Esophagus squamous epithelium (tissue), 5 donors: ENCODE data around the gene COL6A2. TPM values are rescaled to one million over a fixed set of nuclear protein-coding genes. Genes with fewer than 3 reads are reported as not detected.
"Not testable (repeated sequence)": the region's sequence is repeated elsewhere in the genome, so short reads cannot be mapped to it uniquely, and the experiment has no call there.

ENCODE experiments used
- DNase-seq: peaks from one replicate; lab custom pipeline; 2025; lab: John Stamatoyannopoulos, UW
- H3K27ac ChIP-seq, 4 donors: fragments of 200-600 bp; sonication (generic); one replicate each; pipeline ENCODE4 v1.5.1; 2016 to 2019; ENCODE audit warnings: mild to moderate bottlenecking in 1 of 4
- H3K27me3 ChIP-seq, 4 donors: fragments of 200-600 bp; sonication (generic); 1 replicate in 3 of 4; 2 replicates in 1 of 4; pipeline versions ENCODE4 v1.5.1 to v1.6.0; 2017 to 2021; ENCODE audit warnings: antibody characterized with exemption in 1 of 4
- H3K36me3 ChIP-seq, 3 donors: fragments of 200-600 bp; sonication (generic); one replicate each; pipeline ENCODE4 v1.5.1; 2016 to 2019
- H3K4me1 ChIP-seq, 3 donors: fragments of 200-600 bp; sonication (generic); one replicate each; pipeline ENCODE4 v1.5.1; 2017 to 2019
- H3K4me3 ChIP-seq, 4 donors: fragments of 200-600 bp; sonication (generic); 1 replicate in 3 of 4; 2 replicates in 1 of 4; pipeline ENCODE4 v1.5.1; 2016 to 2019; ENCODE audit warnings: mild to moderate bottlenecking in 2 of 4, moderate library complexity in 1 of 4
- H3K9me3 ChIP-seq, 3 donors: fragments of 200-600 bp; sonication (generic); one replicate each; pipeline ENCODE4 v1.5.1; 2016 to 2019
- POLR2A ChIP-seq, 4 donors: fragments of 450-650 bp; IDR thresholded peaks; one replicate each; pipeline ENCODE4 v1.6.1; 2017; ENCODE audit warnings: antibody characterized with exemption in 4 of 4, mild to moderate bottlenecking in 4 of 4, moderate library complexity in 3 of 4
- WGBS, 2 donors: methylation state at CpG; one replicate each; pipeline ENCODE4 v1.1.5; 2018; 5-methylcytosine and 5-hydroxymethylcytosine counted together
- intact Hi-C: fragments of 100-400 bp; cut with DNase I; formaldehyde crosslinking; loops from one replicate; pipeline ENCODE4 v1.15.0; 2022
- total RNA-seq, 4 donors: library from RNA; depleted of rRNA; stranded (reverse); fragments of >200 nt; gene quantifications; one replicate each; pipeline ENCODE4 v1.1.0, GENCODE V29; 2016
- TF ChIP-seq, protein P1 (sequence below), 6 experiments: fragments of 450-650 bp in 4 of 6; fragments of 200-600 bp in 2 of 6; sonication (generic) in 2 of 6; IDR thresholded peaks; one replicate each; pipeline ENCODE4 v1.5.1; 2016 to 2019; ENCODE audit warnings: antibody characterized with exemption in 6 of 6, mild to moderate bottlenecking in 4 of 6, moderate library complexity in 4 of 6
- donor health status: DM: yes; HTN: yes; CAD: no.

COL6A2 gene
- total RNA-seq, 4 donors from 2014 or later: 23.0 to 328 (median 62.0) TPM

DNA sequence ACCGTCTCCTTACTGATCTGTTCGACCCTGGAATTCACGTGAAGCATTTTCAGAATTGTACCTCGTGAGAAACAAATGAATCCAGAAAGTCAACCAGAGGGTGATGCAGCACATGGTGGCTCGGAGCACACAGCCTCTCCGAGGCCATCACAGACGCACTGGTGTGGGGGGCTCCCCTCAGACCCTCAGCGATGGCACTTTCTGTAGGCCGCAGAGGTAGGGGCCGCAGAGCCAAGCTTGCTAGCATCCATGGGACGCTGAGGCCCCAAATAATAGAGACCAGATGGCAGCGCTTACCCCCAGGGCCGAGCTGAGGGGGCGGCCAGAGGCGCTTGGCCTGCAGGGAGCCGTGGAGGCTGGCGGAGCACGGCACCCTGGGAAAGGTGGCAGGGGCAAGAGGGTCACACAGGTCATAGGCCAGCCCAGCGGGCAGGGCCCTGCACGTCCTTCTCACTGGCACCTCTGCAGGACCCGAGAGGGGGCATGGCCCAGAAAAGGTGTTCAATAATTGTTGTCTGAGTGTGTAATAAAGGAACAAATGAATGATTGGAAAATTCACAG is 28.1 kb upstream of the COL6A2 start:
- Histone ChIP-seq H3K27me3 (peaks cover 0 to 33% (median 0%) of the 10 kb centered on the region in 4 donors), H3K36me3 (no peaks in the 10 kb centered on the region), H3K9me3 (no peaks in the 10 kb centered on the region), H3K4me1 (peaks cover 24 to 33% (median 29%) of the 10 kb centered on the region in 3 donors), H3K27ac (no peak overlapping the region), H3K4me3 (no peak overlapping the region)
- no peak for DNase-seq
- 75 to 80% methylated on average over 4 to 12 of the region's 21 CpGs for WGBS, 2 donors
- TF ChIP-seq, protein P1, sequence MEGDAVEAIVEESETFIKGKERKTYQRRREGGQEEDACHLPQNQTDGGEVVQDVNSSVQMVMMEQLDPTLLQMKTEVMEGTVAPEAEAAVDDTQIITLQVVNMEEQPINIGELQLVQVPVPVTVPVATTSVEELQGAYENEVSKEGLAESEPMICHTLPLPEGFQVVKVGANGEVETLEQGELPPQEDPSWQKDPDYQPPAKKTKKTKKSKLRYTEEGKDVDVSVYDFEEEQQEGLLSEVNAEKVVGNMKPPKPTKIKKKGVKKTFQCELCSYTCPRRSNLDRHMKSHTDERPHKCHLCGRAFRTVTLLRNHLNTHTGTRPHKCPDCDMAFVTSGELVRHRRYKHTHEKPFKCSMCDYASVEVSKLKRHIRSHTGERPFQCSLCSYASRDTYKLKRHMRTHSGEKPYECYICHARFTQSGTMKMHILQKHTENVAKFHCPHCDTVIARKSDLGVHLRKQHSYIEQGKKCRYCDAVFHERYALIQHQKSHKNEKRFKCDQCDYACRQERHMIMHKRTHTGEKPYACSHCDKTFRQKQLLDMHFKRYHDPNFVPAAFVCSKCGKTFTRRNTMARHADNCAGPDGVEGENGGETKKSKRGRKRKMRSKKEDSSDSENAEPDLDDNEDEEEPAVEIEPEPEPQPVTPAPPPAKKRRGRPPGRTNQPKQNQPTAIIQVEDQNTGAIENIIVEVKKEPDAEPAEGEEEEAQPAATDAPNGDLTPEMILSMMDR (IDR thresholded peaks at IDR 0.05): no peak
- TF ChIP-seq POLR2A (IDR thresholded peaks at IDR 0.05): no peak
- intact Hi-C loops: no loop called here

DNA sequence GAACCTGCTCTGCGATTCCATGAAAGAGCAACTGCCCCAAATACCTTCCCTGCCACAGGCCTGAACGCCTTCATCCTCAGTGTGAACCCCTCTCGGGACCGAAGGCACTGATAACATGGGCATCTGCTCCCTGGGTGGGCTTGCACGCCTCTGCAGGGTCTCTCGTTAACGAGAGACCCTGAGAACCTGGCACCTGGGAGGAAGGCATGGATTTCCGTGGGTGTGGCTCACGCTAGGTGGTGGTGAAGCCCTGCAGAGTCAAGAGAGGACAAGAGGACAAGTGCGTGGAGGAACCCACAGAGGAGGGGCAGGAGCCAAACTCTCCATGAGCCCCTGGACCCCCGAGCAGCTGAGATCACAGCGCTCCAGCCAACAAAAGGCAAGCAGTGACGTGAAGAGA is 26.8 kb upstream of the COL6A2 start:
- 79 to 86% methylated on average over 5 to 7 of the region's 13 CpGs for WGBS, 2 donors
- intact Hi-C loops: no loop called here
- peaks cover 12 to 20% (median 16%) of the 10 kb centered on the region in 3 donors for H3K4me1 ChIP-seq
- H3K4me3 ChIP-seq: no peak overlapping the region
- no peak overlapping the region for H3K27ac ChIP-seq
- no peaks in the 10 kb centered on the region for H3K36me3 ChIP-seq
- no peaks in the 10 kb centered on the region for H3K9me3 ChIP-seq
- TF ChIP-seq, protein P1 (IDR thresholded peaks at IDR 0.05): no peak
- no peak for TF ChIP-seq POLR2A (IDR thresholded peaks at IDR 0.05)
- H3K27me3 ChIP-seq: peaks cover 0 to 20% (median 0%) of the 10 kb centered on the region in 4 donors
- no peak for DNase-seq

DNA sequence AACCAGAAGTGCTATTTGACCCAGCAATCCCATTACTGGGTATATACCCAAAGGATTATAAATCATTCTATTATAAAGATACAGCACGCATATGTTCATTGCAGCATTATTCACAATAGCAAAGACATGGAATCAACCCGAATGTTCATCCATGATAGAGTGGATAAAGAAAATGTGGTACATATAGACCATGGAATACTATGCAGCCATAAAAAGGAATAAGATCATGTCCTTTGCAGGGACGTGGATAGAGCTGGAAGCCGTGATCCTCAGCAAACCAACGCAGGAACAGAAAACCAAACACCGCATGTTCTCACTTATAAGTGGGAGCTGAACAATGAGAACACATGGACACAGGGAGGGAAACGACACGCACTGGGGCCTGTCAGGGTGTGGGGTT is 21.2 kb upstream of the COL6A2 start:
- intact Hi-C loops, DNase-seq: not testable (repeated sequence)
- 83 to 89% methylated on average over 8 of the region's 8 CpGs for WGBS, 2 donors

DNA sequence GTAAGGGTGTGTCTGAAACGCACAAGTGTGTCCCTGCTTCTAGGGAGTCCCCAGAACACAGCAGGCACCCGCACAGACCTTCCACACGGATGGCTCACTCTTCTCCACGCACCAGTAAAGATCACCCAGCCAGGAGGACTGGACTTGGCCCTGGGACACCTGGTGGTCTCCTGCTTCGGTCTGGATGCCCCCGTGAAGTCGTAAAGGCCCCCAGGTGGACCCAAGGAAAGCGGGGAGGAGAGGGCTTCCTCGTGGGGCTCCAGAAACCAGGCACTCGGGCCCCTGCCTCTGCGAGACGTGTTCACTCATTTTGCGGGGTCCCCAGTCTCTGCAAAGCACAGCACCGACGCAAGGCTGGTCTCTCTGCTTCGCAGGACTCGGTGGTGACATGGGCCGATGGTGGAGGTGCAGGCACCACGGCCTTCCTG is 20.2 kb upstream of the COL6A2 start:
- peaks cover 0 to 23% (median 0%) of the 10 kb centered on the region in 4 donors for H3K27me3 ChIP-seq
- 67 to 83% methylated on average over 2 to 3 of the region's 19 CpGs for WGBS, 2 donors
- peaks cover 7 to 31% (median 28%) of the 10 kb centered on the region in 3 donors for H3K4me1 ChIP-seq
- no peak for TF ChIP-seq POLR2A (IDR thresholded peaks at IDR 0.05)
- TF ChIP-seq, protein P1 (IDR thresholded peaks at IDR 0.05): no peak
- H3K4me3 ChIP-seq: no peak overlapping the region
- intact Hi-C loops: no loop called here
- DNase-seq: no peak
- H3K27ac ChIP-seq: no peak overlapping the region
- no peaks in the 10 kb centered on the region for H3K9me3 ChIP-seq
- no peaks in the 10 kb centered on the region for H3K36me3 ChIP-seq

More for the DNA sequence above, 21.2 kb upstream of the COL6A2 start:
- H3K36me3 ChIP-seq, H3K9me3 ChIP-seq, H3K27ac ChIP-seq, H3K4me3 ChIP-seq: not testable (repeated sequence)
- Histone ChIP-seq H3K27me3 (peaks cover 0 to 13% (median 0%) of the 10 kb centered on the region in 4 donors), H3K4me1 (peaks cover 4 to 31% (median 27%) of the 10 kb centered on the region in 3 donors)

DNA sequence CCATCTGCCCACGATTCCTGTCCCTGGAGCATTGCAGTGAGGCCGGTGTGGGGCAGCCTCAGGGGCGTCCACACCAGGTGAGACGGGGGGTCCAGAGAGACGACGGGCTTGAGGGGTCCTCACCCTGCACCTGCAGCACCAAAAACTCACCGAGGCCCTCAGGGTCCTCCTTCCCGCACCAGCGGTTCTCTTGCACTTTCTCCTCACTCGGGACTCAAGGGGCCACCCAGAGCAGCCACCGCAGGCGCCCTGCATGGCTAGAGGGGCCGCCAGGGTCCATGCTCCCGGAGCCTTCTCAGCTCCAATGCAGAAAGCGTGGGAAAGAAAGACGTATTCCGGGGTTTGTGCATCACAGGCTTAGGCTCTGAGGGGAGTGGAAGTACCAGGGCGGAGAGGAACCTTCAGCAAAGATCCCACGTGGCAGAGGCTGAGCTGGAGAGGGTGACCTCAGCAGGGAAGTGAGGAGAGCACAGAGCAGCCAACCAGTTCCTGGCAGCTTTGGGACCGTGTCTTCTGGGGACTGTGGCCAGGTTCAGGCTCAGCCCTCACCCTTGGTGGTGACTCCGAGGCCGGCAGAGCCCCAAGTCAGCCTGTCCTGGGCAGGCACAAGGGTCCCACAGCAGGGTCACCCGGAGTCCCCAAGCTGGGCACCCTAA is 19.5 kb upstream of the COL6A2 start:
- intact Hi-C loops: no loop called here
- WGBS, 2 donors: 51 to 80% methylated on average over 6 of the region's 23 CpGs
- H3K4me1 ChIP-seq: peaks cover 7 to 39% (median 32%) of the 10 kb centered on the region in 3 donors
- H3K36me3 ChIP-seq: no peaks in the 10 kb centered on the region
- H3K27me3 ChIP-seq: peaks cover 0 to 31% (median 0%) of the 10 kb centered on the region in 4 donors
- no peaks in the 10 kb centered on the region for H3K9me3 ChIP-seq
- H3K27ac ChIP-seq: peak overlapping the region in 2 of 4 donors; percentile 40 to 49
- no peak overlapping the region for H3K4me3 ChIP-seq
- DNase-seq: no peak
- no peak for TF ChIP-seq POLR2A (IDR thresholded peaks at IDR 0.05)
- TF ChIP-seq, protein P1 (IDR thresholded peaks at IDR 0.05): no peak
